ENCODE results near the gene ZNF329. TPM values are rescaled to one million over a fixed set of nuclear protein-coding genes. Genes with fewer than 3 reads are reported as not detected.

ZNF329 gene
- total RNA-seq, 2 donors from 2014 or later: 3.9 to 5.9 TPM

DNA sequence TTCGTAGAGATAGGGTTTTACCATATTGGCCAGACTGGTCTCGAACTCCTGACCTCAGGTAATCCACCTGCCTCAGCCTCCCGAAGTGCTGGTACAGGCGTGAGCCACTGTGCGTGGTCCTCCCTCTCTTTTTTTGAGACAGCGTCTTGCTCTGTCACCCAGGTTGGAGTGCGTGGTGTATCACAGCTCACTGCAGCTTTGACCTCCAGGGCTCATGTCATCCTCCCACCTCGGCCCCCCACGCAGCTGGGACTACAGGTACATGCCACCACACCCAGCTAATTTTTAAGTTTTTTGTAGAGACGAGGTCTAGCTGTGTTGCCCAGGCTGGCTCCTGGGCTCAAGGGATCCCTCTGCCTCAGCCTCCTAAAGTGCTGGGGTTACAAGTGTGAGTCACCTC, 70.8 kb downstream of the ZNF329 start:
- Histone ChIP-seq H3K36me3 (no peaks in the 10 kb centered on the region), H3K9me3 (no peaks in the 10 kb centered on the region), H3K4me3 (no peak overlapping the region)

More for the DNA sequence above, 70.8 kb downstream of the ZNF329 start:
- Histone ChIP-seq H3K27me3 (no peaks in the 10 kb centered on the region), H3K9ac (ENCODE audit: low read depth in 2 of 2, low read length in 2 of 2) (no peak overlapping the region), H3K4me1 (no peaks in the 10 kb centered on the region), H3K27ac (no peak overlapping the region)
- intact Hi-C loops (cut with DNase I): no loop called here
- TF ChIP-seq, protein P1, sequence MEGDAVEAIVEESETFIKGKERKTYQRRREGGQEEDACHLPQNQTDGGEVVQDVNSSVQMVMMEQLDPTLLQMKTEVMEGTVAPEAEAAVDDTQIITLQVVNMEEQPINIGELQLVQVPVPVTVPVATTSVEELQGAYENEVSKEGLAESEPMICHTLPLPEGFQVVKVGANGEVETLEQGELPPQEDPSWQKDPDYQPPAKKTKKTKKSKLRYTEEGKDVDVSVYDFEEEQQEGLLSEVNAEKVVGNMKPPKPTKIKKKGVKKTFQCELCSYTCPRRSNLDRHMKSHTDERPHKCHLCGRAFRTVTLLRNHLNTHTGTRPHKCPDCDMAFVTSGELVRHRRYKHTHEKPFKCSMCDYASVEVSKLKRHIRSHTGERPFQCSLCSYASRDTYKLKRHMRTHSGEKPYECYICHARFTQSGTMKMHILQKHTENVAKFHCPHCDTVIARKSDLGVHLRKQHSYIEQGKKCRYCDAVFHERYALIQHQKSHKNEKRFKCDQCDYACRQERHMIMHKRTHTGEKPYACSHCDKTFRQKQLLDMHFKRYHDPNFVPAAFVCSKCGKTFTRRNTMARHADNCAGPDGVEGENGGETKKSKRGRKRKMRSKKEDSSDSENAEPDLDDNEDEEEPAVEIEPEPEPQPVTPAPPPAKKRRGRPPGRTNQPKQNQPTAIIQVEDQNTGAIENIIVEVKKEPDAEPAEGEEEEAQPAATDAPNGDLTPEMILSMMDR (IDR thresholded peaks at IDR 0.05): no peak
- DNase-seq: no peak

Other genes starting within 250 kb of the ZNF329 start
- 10 to 100 TPM in 1 of 2 donors, 1 to 10 TPM in 1; 9.6 to 17.5 TPM for gene ZNF417, start 234.2 kb downstream of the ZNF329 start, total RNA-seq
- 1 to 10 TPM; 1.1 to 5.3 TPM for gene ZNF418, start 215.4 kb downstream of the ZNF329 start, total RNA-seq
- gene ZNF256, start 203.1 kb downstream of the ZNF329 start, total RNA-seq: 1 to 10 TPM; 3.0 to 3.5 TPM
- under 1 TPM; 0.27 to 0.86 TPM for gene C19orf18, start 176.3 kb downstream of the ZNF329 start, total RNA-seq
- gene ZNF606, start 148.0 kb downstream of the ZNF329 start, total RNA-seq: 10 to 100 TPM in 1 of 2 donors, 1 to 10 TPM in 1; 8.7 to 12.2 TPM
- not detected for gene ZSCAN1, start 116.8 kb downstream of the ZNF329 start, total RNA-seq
- 1 to 10 TPM; 1.1 to 1.4 TPM for gene ZNF135, start 91.5 kb downstream of the ZNF329 start, total RNA-seq
- gene ZSCAN18, start 52.6 kb downstream of the ZNF329 start, total RNA-seq: 10 to 100 TPM; 17.1 to 22.9 TPM
- gene ZNF274, start 32.3 kb upstream of the ZNF329 start, total RNA-seq: 10 to 100 TPM; 16.3 to 17.1 TPM
- 10 to 100 TPM; 17.2 to 29.6 TPM for gene ZNF544, start 78.1 kb upstream of the ZNF329 start, total RNA-seq
- 1 to 10 TPM; 3.4 to 3.8 TPM for gene ZNF8, start 128.2 kb upstream of the ZNF329 start, total RNA-seq
- gene ERVK3-1, start 154.6 kb upstream of the ZNF329 start, total RNA-seq: 10 to 100 TPM; 21.6 to 25.0 TPM
- 1 to 10 TPM; 3.0 to 3.7 TPM for gene ZSCAN22, start 176.2 kb upstream of the ZNF329 start, total RNA-seq
- gene A1BG, start 202.7 kb upstream of the ZNF329 start, total RNA-seq: 1 to 10 TPM; 3.6 to 4.7 TPM
- 1 to 10 TPM in 1 of 2 donors, under 1 TPM in 1; 0.98 to 1.9 TPM for gene ZNF497, start 212.0 kb upstream of the ZNF329 start, total RNA-seq
- 1 to 10 TPM; 1.8 to 2.6 TPM for gene ZNF837, start 230.2 kb upstream of the ZNF329 start, total RNA-seq
- gene RPS5, start 236.5 kb upstream of the ZNF329 start, total RNA-seq: 100 to 1,000 TPM; 781 to 884 TPM
- not detected for gene RNF225, start 244.9 kb upstream of the ZNF329 start, total RNA-seq

All from colonic mucosa (tissue), 4 donors.